HG03378 (cell line): ENCODE data around the gene CHCHD10.
A peak's percentile ranks its signal among the peaks of the same experiment; 100 is the strongest.

Experiments
- ATAC-seq: cut with Tn5 transposase; IDR thresholded peaks from one replicate; pipeline ENCODE4 v1.9.1; 2021; ENCODE audit warnings: mild to moderate bottlenecking, moderate library complexity; ENCODE audit not compliant: unreplicated experiment

CHCHD10 gene

DNA sequence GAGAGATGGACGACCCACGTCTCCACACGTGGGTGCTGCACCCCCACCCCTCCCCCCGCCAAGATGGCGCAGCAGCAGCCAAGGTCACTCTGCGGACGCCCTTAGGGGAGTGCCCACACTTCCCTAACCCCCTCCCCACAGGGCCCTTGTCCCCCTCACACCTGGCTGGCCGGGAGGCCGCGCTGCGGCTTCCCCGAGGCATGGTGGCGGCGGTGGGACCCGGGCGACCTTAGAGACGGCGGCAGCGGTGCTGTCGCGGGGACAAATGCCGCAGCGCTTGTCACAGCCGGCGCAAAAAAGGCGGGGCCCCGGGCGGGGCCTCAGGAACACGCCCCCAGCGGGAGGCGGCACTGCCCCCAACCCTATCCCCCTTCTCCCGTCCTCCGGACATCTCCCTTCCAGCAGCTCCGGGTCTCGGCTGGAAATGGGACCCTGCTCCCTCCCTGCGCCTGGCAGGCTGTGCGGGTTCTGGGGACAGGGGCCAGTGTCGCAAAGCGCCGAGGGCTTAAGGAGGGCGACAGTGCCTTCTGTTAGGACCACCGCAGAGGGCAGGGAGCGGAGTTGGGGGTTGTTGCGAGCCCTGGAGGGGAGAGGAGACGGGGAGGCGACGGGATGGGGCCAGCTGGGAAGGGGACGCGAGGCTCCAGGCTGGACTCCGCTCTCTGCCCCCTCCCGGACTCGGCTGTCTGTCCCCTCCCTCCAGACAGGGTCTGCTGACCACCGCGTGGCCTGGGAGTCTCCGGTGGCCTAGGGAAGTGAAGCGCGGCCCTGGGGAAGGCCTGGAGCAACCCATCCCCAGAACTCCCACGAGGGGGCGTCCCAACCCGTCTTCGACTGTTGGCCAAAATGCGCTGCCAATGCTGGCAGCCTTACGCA lies at the start of gene CHCHD10:
Gene CHCHD10 (minus strand): TSS at position 300 of the 876 bp plus-strand sequence. CDS start 98 bp downstream, at position 202.
- ATAC-seq, result no peak

DNA sequence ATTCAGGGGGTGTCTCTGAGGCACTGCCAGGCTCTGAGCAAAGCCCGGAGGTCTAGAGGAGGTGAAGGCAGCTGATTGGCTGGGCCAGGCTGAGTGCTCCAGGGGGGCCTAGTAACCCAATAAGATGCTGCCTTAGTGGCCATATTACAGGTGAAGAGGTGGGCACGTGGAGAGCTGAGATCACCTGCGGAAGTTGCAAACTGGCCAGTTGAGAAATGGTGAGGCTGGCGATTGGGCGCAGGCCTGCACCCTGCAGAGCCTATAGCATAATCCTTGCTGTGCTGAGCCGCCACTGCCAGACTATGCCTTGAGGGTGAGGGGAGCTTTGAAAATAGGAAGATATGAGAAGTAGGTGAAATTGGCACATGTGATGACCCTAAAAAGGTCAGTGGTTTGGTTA lies 49.4 kb upstream of the CHCHD10 start:
- ATAC-seq, result no peak

DNA sequence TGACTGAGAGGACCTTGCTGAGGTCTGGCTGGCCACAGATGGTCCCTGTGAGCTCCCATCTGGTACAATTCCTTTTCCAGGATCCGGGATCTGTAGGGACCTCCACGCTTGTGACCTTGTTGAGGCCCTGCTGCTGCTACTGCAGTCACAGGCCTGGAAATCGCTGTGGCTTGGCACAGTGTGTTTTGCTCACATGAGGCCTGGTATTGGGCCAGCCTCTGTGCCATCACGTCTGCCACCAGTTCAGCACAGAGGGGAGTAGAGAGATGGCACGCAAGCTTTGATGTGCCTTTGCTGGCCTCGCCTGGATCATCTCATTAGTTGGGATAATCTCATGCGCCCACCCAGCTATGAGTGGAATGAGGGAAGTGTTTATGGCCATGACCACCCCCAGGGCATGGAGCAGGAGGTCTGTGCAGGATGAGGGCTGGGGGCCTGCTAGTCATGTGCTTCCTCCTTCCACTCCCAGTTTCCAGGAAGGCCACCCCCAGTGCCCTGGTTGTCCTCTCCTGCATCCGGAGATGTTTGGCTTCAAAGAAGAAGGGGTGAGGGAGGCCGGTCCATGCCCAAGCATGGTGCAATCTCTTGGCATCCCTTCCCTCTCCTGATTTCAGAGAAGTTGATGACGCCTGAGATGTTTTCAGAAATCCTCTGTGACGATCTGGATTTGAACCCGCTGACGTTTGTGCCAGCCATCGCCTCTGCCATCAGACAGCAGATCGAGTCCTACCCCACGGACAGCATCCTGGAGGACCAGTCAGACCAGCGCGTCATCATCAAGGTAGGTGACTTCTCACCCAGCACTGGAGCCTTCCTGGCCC lies 48.6 kb upstream of the CHCHD10 start:
- no peak for ATAC-seq

DNA sequence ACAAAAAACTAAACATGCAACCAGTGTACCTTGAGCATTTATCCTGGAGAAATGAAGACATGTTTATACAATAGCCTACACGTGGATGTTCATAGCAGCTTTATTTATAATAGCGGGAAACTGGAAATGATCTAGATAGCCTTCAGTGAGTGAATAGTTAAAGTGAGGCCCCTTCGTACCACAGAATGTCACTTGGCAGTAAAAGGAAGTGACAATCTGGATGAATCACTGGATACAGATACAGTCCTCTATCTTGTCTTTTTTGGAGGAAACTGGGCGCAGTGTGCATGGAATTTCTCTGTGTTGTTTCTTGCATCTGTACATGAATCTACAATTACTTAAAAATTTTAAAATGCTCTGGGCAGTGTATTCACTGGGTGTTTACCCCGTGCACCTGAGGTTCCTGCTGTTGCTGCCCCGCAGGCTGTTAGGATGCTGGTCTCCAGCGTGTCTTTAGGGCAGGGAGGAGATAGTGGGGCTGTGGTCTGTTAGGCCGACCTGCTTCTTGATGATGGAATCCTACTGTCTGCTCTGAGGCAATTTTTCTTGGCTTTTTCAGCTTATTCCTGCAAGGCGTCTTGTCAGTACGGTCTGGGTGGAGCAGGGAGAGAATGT lies 47.9 kb upstream of the CHCHD10 start:
- ATAC-seq, result no peak

DNA sequence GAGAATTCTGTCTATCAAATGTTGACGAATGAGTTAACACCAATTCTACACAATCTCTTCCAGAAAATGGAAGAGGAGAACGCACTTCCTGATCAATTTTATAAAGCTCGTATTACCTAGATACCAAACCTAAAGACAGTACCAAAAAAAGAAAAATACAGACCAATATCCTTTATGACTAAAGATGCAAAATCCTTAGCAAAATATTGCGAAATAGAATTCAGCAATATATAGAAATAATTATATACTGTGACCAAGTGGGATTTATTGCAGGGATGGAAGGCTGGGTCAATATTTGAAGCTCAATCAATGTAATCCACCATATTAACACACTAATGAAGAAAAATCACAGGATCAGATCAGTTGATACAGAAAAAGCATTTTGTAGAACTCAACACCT lies 44.6 kb upstream of the CHCHD10 start:
- no peak for ATAC-seq

DNA sequence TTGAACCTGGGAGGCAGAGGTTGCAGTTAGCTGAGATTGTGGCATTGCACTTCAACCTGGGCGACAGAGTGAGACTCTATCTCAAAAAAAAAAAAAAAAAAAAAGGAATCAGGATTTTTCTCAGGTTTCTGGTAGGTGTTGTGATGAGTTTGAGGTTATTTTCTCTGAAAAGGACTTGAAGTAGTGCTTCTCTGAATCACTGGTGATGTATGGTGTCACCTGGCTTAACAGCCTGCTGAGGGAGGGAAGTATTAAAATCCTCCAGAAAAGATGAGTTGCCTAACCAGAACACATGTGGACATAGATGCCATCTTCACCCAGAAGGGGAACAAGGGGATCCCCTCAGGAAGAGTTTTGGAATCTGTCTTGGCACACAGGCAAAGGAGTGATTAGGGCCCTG lies 39.1 kb upstream of the CHCHD10 start:
- no peak for ATAC-seq

DNA sequence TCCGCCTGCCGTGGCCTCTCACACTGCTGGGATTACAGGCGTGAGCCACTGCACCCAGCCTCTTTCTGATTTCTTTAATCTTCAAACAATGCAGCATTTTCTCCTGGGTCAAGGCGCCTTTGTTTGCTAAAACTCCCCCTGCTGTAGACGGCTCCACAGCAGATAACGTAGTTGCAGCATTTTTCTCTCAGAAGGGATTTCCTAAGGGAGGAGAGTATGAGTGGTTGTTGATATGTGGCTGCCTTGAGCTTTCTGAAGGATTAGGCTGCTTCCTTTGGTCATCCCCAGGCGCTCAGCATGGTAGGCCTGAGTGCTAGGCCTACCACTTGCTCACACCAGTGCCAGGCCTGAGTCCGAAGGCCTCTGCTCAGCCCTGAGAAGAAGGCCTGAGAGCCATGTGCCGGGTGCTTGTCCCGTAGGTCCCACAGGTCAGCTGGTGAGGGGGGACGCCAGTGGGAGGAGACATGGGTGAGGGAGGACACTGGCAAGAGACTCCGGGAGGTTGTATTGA lies 37.1 kb upstream of the CHCHD10 start:
- no peak for ATAC-seq

DNA sequence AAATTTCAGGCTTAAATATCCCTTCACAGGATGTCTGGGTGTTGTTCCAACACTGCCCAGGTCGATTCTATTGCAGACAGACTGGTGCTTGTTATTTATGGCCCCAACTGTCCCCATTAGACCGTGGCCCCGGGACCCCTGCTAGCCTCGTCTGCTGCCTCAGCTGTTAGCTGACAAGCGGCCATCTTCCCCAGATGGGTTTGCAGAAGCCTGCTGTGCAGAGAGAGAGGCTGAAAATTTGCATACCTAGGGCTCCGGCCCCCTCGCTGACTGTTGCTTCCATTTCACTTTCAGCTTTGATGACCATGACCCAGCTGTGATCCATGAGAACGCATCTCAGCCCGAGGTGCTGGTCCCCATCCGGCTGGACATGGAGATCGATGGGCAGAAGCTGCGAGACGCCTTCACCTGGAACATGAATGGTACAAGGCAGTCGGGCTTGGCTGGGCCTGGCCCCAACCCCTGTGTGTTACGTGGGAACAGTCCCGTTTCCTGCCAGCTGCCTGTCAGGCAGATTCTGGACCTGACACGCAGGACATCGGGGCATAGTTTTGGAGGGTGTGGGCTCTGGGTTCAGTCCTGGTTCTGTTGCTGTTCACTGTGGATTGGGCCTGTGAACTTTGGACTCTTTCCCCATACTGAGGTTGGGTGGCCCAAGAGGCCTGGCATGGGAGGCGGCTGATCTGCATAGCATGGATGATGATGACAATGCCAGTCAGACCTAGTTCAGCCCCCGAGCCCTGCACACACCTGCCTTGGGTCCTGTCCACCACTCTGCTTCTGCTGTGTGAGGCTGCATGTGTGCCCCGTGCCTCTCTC lies 35.4 kb upstream of the CHCHD10 start:
- no peak for ATAC-seq

DNA sequence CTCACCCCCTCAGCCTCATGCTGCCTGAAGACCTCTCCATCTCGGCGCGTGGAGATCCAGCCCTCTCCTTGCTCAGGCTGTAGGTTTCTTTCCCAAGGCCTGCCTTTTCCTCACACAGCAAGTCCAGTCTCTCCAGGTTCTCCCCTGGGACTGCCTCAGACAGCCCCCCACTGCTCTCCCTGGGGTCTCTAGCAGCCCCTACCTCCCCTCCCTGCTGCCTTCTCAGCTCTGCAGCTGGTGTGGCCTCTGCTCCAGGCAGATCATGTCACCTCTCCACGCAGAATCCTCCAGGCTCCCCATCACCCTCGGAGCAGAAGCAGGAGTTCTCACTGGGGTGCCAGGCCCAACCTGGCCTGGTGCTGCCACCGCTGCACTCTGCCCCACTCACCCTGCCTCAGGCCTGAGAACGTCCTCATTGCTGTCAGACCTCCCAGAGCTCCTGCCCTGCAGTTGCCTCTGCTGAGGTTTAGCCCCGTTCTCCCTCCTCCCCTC lies 34.2 kb upstream of the CHCHD10 start:
- no peak for ATAC-seq

DNA sequence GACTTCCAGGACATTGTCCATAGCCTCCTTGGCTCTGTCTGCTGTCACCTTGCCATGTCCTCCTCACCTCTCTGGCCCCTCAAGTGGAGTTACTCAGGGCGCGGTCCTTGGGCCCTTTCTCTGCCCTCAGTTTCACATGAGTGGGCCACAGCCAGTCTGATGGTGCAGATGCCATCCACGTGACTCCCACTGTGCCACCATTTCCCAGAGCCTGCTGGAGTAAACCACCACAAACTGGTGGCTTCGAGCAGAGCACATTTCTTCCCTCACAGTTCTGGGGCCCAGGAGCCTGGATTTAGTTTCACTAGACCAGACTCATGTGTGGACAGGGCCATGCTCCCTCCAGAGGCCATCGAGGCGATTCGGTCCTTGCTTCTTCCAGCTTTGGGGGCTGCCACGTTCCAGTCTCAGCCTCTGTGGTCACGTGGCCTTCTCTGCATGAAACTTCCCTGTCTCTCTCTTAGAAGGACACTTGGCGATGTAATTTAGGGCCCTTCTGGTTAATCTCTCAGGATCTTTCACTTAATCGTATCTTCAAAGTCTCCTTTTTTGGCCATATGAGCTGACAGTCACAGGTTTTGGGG lies 33.6 kb upstream of the CHCHD10 start:
- no peak for ATAC-seq

DNA sequence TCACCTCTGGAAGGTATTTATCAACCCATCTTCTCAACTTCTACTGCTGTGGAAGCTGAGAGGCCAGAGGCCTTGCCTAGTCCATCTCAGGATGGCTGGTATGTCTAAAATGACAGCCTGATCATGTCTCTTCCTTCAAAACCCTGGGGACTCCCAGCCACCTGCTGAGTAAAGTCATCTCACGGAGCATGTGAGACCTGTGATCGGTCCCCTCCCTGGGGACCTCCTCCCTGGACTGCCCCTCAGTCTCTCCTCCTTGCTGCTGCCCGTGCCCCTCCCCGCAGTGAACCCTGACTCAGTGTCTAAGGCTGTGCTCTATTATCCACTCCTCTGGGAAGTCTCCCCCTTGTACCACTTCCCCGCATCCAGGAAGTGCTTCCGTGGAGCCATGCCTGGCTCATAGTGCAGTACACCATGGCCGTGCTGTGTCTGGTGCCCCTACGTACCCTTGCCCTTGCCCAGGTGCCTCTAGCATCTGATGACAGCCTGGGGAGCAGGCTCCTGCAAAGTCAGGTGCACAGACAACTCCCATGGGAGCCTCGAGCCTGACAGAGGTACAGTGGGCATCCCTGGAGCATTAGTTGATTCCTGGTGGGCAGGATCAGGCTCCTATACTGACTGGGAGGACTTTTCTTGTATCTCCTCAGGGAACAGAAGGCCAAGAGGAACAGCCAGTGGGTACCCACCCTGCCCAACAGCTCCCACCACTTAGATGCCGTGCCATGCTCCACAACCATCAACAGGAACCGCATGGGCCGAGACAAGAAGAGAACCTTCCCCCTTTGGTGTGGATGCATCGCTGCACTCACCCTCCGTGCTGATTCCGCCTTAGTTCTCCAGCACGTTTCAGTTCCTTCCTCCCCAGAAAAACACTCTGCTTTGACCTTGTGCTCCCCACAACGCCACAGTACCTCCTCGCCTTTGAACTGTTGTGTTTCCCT lies 32.8 kb upstream of the CHCHD10 start:
- peak; percentile 60 for ATAC-seq

DNA sequence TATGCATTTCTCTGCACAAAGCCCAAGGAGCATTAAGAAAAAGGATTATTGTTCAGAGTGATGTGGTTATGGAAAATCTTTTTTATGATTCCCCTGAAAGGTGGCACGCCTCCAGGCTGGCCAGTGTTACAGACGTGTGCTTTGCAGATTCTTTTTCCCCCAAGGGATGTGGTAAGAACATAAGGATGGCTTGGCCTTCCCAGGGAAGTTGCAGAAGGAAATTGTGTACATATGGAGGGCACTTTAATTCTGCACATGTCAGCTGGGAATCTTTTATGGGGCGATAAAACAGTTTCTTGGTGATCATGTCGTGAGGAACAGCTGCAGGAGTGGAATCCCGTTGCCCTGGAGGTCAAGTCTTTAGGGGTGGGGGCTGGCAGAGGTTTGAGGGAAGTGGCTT lies 28.7 kb upstream of the CHCHD10 start:
- no peak for ATAC-seq

DNA sequence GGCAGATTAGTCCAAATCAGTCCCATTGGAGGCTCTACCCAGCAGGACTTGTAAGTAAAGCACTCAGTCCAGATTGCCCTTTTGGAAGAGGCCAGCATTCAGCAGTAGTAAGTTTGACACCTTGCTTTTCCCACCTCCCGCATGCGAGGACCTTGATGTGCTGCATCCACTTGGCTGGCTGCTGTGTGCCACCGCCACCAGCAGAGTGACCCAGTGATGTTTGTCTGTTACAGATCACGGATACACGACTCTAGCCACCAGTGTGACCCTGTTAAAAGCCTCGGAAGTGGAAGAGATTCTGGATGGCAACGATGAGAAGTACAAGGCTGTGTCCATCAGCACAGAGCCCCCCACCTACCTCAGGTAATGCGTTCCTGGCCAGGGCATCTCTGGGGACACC lies 25.6 kb upstream of the CHCHD10 start:
- no peak for ATAC-seq

DNA sequence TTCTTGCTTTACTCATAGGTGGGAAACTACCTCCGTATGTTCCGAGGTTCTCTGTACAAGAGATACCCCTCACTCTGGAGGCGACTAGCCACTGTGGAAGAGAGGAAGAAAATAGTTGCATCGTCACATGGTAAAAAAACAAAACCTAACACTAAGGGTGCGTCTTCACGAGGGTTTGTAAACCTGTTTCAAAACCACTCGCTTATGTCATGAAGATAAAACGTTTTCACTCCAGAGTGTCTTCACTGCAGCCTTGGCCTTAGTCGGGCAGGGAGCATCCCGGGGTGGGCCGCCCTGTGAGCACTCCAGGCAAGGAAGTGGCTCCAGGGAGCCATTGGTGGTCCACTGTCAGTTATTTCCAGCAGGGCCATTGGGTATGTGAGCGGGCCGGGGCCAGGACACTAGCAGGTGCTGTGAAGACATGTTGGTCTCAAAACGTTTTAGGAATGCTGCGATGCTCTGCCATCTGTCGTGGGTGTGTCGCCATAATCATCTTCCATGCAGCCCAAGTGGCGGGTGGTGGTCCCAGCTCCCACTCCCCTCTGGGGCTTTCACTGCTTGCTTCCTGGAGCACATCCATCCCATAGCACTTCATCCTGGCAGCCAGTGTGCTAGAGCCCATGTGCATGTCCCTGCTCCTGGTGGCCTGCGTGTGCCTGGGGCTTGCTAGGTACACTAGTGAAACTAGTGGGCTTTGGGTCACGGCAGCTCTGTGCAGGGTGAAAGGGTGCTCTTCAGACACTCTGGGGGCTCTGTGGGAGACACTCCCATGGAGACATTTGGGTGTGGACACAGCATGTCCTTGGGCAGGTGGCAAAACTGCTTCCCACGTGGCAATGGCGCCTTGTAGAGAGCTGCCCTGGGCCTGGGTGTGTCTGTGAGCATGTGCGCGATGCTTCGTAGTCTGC lies 24.2 kb upstream of the CHCHD10 start:
- ATAC-seq, result no peak

DNA sequence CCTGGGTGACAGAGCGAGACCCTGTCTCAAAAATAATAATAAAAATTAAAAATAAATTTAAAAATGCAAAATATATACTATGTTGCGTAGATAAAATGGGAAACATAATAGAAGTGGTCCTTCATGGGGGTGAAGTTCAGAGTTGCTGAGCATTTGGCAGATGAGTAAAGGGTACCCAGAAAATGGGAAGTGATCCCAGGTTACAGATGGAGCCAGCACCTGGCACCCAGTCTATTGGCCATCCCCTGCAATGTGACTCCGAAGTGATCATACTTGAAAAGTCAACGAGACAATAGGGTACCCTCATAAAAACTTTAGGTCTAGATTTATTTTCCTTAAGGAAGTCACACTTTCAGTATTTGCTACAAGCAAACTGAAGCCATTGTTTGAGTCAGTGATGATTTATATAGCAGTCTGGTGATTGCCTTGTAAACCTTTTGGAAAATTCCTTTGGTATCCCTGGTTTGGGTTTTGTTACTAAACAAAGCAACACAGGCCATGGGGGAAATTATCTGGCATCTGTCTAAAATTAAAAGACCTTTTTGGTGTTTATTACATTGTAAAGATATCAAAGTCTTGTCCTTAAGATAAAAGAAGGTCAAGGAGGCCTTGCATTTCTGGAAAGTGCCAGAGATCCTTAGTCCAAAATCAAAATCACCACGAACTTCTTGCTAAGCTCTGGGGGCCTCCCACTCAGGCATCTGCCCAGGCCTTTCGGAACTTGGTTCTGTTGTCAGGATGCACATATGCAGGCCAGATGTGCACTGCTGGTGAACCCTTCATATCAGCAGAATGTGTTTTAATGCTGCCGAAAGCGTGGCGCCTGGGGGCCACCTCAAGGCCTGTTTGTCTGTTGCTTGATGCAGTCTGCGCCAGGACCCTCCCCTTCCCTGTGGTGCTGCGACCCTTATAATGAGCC lies 23.3 kb upstream of the CHCHD10 start:
- ATAC-seq, result no peak

DNA sequence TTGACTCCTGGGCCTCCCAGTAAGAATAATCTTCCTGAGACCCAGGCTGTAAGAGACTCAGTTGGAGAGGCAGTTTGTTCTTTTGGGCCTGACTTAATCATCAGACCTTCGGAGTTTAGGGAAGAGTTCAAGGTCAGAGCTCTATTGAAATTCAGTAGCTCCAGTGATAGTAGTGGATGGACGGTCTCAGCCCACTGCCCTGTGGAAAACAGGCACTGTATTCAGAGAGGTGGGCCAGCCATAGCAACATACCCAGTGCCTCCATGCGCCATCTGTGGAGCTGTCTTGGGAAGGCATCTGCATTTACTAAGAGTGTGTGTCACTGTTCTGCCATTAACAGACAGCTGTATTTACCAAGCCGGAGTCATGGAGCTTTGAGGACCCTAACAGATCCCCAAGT lies 21.9 kb upstream of the CHCHD10 start:
- no peak for ATAC-seq

DNA sequence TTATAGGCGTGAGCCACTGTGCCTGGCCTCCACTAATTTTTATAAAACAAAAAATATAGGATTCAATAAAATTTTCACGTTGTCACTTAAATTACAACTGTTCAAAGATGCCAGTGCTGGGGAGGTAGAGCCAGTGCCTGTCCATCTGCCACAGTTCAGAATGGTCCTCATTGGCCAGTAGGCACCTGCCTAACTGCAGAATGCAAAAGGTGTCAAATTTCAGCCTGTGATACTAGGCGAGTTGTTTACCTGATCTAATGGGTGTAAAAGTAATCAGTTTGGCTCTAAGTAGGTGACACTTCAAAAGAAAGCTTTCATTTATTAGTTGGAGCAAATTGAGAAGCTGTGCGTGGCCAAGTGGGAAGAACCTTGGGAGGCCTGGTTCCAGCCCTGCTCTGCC lies 21.3 kb upstream of the CHCHD10 start:
- ATAC-seq, result no peak
